Measurements from ENCODE around the gene FGF18.

The FGF18 gene

DNA sequence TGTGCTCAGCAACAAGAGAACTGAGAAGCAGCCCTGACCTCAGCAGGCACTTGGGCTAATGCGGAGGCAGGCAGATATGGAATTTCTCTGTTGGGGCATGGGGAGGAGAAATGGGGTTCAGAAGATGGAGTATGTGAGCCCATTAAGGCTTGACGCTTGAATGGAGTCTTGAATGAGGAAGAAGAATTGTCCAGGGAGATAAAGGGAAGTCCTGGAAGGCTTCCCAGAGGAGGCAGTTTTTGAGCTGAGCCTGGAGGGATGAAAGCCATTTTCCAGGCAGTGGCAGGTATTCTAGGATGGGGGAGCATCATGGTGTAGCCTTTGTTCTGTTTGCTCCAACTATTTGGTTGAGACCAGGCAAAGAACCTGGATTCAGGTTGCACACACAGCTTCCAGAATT, 34.5 kb downstream of the FGF18 start:
- no peak for DNase-seq (ENCODE audit: low read depth)
- TF ChIP-seq CTCF (conservative IDR thresholded peaks at IDR 0.05; ENCODE audit: low read depth, low read length), result no peak

GRCh38 chr5:171454549-171454948, 35.1 kb downstream of the FGF18 start:
- no peak for DNase-seq (ENCODE audit: low read depth)
- no peak for TF ChIP-seq CTCF (conservative IDR thresholded peaks at IDR 0.05; ENCODE audit: low read depth, low read length)
- H3K4me3 ChIP-seq (ENCODE audit: low read length), result no peak overlapping the region

More for the DNA sequence above, 34.5 kb downstream of the FGF18 start:
- no peak overlapping the region for H3K4me3 ChIP-seq (ENCODE audit: low read length)

GRCh38 chr5:171455522-171455921, 36.1 kb downstream of the FGF18 start:
- no peak for TF ChIP-seq CTCF (conservative IDR thresholded peaks at IDR 0.05; ENCODE audit: low read depth, low read length)
- DNase-seq (ENCODE audit: low read depth), result no peak
- no peak overlapping the region for H3K4me3 ChIP-seq (ENCODE audit: low read length)

GRCh38 chr5:171457208-171457981, 37.9 kb downstream of the FGF18 start:
- DNase-seq (ENCODE audit: low read depth), result no peak
- H3K4me3 ChIP-seq (ENCODE audit: low read length), result no peak overlapping the region
- TF ChIP-seq CTCF (conservative IDR thresholded peaks at IDR 0.05; ENCODE audit: low read depth, low read length), result no peak

- DNase-seq (ENCODE audit: low read depth), result no peak
- TF ChIP-seq CTCF (conservative IDR thresholded peaks at IDR 0.05; ENCODE audit: low read depth, low read length), result no peak
- H3K4me3 ChIP-seq (ENCODE audit: low read length), result no peak overlapping the region
These were observed 40.4 kb downstream of the FGF18 start for GRCh38 chr5:171459839-171460238.

DNA sequence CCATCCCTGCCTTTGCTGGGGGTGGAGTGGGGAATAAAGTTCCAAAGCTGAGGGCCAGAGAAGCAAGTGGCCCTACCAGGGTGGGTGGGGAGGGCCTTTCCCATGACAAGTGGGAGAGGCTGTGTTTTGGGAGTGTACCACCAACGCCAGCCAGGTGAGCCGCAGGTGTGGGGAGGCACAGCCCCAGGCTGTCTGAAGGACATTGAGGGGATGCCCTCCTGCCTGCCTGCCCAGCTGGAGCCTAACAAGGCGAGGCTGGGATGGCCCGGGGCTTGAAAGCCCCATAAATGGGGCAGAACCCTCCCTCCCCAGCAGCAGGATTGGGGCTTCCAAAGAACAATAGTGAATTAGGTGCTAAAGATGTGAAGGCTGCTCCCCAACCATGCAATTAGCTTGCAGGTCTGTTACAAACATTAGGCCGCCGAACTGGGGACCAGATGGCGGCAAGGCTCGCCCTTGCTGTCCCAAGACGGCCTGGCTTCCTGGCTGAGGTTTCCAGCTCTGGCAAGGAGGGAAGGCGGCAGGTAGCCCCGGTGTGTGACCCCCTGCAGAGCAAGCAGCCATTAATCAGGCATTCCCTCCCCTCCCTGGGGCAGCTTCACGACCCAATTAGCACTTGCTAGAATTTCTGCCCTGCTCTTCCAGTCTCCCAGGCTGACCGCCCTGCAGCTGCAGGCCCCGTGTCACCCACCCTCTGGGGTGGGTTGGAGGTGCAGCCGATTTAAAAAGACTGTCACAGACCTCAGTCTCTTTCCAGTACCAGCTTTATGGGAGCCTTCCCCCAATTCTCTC, 42.9 kb downstream of the FGF18 start:
- TF ChIP-seq CTCF (conservative IDR thresholded peaks at IDR 0.05; ENCODE audit: low read depth, low read length), result no peak
- no peak overlapping the region for H3K4me3 ChIP-seq (ENCODE audit: low read length)
- no peak for DNase-seq (ENCODE audit: low read depth)

Measured in retinal pigment epithelial cell (primary cell).